Measurements from ENCODE around the gene ADAMTS17.

Gene ADAMTS17

DNA sequence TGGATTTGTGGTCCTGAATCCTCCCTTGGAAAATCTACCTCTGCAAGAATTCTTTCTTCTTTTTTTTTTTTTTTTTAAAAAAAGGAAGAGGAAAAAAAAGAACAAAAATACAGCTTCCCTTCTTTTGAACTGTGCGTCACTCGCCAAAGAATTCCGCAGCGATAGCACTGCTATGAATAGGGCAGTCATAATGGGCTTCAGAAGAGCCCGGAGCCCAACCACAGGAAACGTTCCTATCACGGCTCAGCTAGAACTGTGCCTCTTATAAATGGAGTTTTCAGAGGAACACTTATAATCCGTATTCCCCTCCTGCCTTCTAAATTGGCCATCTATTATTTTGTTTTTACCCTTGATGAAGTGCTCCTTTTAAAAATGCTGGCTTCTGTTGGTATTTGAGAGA, 227.7 kb downstream of the ADAMTS17 start:
- H4K20me1 ChIP-seq (ENCODE audit: insufficient read depth, low read length, poor library complexity, severe bottlenecking), result no peaks in the 10 kb centered on the region
- no peak overlapping the region for H3K9ac ChIP-seq (ENCODE audit: low read depth, low read length, poor library complexity, severe bottlenecking)
- H3K36me3 ChIP-seq (ENCODE audit: insufficient read depth, low read length), result no peaks in the 10 kb centered on the region
- H3K4me3 ChIP-seq (ENCODE audit: low read length, poor library complexity, severe bottlenecking), result no peak overlapping the region
- TF ChIP-seq, protein P1, sequence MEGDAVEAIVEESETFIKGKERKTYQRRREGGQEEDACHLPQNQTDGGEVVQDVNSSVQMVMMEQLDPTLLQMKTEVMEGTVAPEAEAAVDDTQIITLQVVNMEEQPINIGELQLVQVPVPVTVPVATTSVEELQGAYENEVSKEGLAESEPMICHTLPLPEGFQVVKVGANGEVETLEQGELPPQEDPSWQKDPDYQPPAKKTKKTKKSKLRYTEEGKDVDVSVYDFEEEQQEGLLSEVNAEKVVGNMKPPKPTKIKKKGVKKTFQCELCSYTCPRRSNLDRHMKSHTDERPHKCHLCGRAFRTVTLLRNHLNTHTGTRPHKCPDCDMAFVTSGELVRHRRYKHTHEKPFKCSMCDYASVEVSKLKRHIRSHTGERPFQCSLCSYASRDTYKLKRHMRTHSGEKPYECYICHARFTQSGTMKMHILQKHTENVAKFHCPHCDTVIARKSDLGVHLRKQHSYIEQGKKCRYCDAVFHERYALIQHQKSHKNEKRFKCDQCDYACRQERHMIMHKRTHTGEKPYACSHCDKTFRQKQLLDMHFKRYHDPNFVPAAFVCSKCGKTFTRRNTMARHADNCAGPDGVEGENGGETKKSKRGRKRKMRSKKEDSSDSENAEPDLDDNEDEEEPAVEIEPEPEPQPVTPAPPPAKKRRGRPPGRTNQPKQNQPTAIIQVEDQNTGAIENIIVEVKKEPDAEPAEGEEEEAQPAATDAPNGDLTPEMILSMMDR (conservative IDR thresholded peaks at IDR 0.05; ENCODE audit: low read length), result no peak
- no peak overlapping the region for H3K4me2 ChIP-seq (ENCODE audit: low read depth, low read length, poor library complexity, severe bottlenecking)
- H3K27me3 ChIP-seq (ENCODE audit: insufficient read depth, low read length, poor library complexity, severe bottlenecking), result no peaks in the 10 kb centered on the region
- H2AFZ ChIP-seq (ENCODE audit: low read length), result no peak overlapping the region
- H3K9me3 ChIP-seq (ENCODE audit: insufficient read depth, low read depth, low read length), result no peaks in the 10 kb centered on the region
- no peaks in the 10 kb centered on the region for H3K79me2 ChIP-seq (ENCODE audit: insufficient read depth, low read length)
- H3K4me1 ChIP-seq (ENCODE audit: insufficient read depth, low read length, poor library complexity, severe bottlenecking), result peaks cover 42% of the 10 kb centered on the region
- no peaks in the 10 kb centered on the region for H3F3A ChIP-seq (ENCODE audit: low read depth)
- no peaks in the 10 kb centered on the region for H3K9me2 ChIP-seq (replicated peaks; ENCODE audit: low read depth, low read length)

DNA sequence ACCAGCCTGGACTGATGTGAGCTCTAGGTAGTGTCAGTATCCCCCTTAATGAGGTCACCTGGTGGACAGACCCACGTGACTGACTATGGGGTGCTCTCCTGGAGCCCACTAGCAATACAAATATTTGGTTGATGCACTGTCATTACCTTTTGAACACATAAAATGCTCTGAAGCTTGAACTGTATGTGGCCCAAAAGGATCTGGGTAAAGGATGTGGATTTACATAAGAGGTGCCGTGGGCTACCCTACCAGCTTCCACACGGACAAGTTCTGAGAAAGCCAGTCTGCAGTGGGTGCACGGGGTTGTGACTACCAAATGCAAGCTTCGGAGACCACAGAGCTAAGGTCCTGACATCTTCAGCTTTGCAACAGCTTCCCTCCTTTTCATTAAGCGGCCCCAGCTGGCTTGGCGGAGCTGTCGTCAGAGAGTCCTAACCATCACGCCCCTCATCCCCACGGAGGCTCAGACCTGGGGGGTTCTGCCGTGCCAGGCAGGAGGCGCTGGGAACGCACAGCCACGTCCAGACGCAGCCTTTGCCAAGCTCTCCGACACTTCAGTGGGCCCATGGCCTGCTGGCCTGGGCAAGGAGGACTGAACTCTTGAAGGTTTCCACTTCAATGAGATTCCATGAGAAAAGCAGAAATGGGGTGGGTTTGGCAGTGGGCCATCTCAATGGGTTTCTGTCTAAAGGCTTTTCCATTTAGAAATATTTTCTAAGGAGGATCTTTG, 228.3 kb downstream of the ADAMTS17 start:
- Histone ChIP-seq H3K27me3 (ENCODE audit: insufficient read depth, low read length, poor library complexity, severe bottlenecking) (no peaks in the 10 kb centered on the region), H3K79me2 (ENCODE audit: insufficient read depth, low read length) (no peaks in the 10 kb centered on the region), H3K4me3 (ENCODE audit: low read length, poor library complexity, severe bottlenecking) (no peak overlapping the region), H2AFZ (ENCODE audit: low read length) (no peak overlapping the region), H3F3A (ENCODE audit: low read depth) (no peaks in the 10 kb centered on the region), H3K9me3 (ENCODE audit: insufficient read depth, low read depth, low read length) (no peaks in the 10 kb centered on the region), H3K9ac (ENCODE audit: low read depth, low read length, poor library complexity, severe bottlenecking) (no peak overlapping the region), H3K4me1 (ENCODE audit: insufficient read depth, low read length, poor library complexity, severe bottlenecking) (peaks cover 42% of the 10 kb centered on the region), H4K20me1 (ENCODE audit: insufficient read depth, low read length, poor library complexity, severe bottlenecking) (no peaks in the 10 kb centered on the region), H3K36me3 (ENCODE audit: insufficient read depth, low read length) (no peaks in the 10 kb centered on the region), H3K4me2 (ENCODE audit: low read depth, low read length, poor library complexity, severe bottlenecking) (no peak overlapping the region), H3K9me2 (replicated peaks; ENCODE audit: low read depth, low read length) (no peaks in the 10 kb centered on the region)
- no peak for TF ChIP-seq EZH2phosphoT487 (IDR thresholded peaks at IDR 0.05; ENCODE audit: borderline replicate concordance)
- TF ChIP-seq, protein P1 (conservative IDR thresholded peaks at IDR 0.05; ENCODE audit: low read length), result no peak

GRCh38 chr15:100112636-100113305, 229.0 kb downstream of the ADAMTS17 start:
- no peaks in the 10 kb centered on the region for H3K9me3 ChIP-seq (ENCODE audit: insufficient read depth, low read depth, low read length)

More at GRCh38 chr15:100112636-100113305, 229.0 kb downstream of the ADAMTS17 start:
- TF ChIP-seq EZH2phosphoT487 (IDR thresholded peaks at IDR 0.05; ENCODE audit: borderline replicate concordance), result no peak
- TF ChIP-seq, protein P1 (conservative IDR thresholded peaks at IDR 0.05; ENCODE audit: low read length), result no peak
- Histone ChIP-seq H3K4me2 (ENCODE audit: low read depth, low read length, poor library complexity, severe bottlenecking) (no peak overlapping the region), H3K79me2 (ENCODE audit: insufficient read depth, low read length) (no peaks in the 10 kb centered on the region), H3K27me3 (ENCODE audit: insufficient read depth, low read length, poor library complexity, severe bottlenecking) (no peaks in the 10 kb centered on the region), H2AFZ (ENCODE audit: low read length) (no peak overlapping the region), H3K9me2 (replicated peaks; ENCODE audit: low read depth, low read length) (no peaks in the 10 kb centered on the region), H3K4me1 (ENCODE audit: insufficient read depth, low read length, poor library complexity, severe bottlenecking) (peaks cover 42% of the 10 kb centered on the region), H3K9ac (ENCODE audit: low read depth, low read length, poor library complexity, severe bottlenecking) (no peak overlapping the region), H3K4me3 (ENCODE audit: low read length, poor library complexity, severe bottlenecking) (no peak overlapping the region), H3F3A (ENCODE audit: low read depth) (no peaks in the 10 kb centered on the region), H3K36me3 (ENCODE audit: insufficient read depth, low read length) (no peaks in the 10 kb centered on the region), H4K20me1 (ENCODE audit: insufficient read depth, low read length, poor library complexity, severe bottlenecking) (no peaks in the 10 kb centered on the region)
